Hepatocyte (in vitro differentiated cells): ENCODE results near the gene SGCA.

Source experiments
- CTCF ChIP-seq: fragments of 200-600 bp; sonication (generic); IDR thresholded peaks from 2 replicates; pipeline ENCODE4 v1.5.1; 2016; ENCODE audit warnings: antibody characterized with exemption, mild to moderate bottlenecking; ENCODE audit not compliant: poor library complexity
- EZH2phosphoT487 ChIP-seq: fragments of 200-600 bp; sonication (generic); IDR thresholded peaks from one replicate; pipeline ENCODE4 v1.6.1; 2018; ENCODE audit warnings: antibody characterized with exemption, mild to moderate bottlenecking, low read depth, moderate library complexity; ENCODE audit not compliant: unreplicated experiment, severe bottlenecking

DNA sequence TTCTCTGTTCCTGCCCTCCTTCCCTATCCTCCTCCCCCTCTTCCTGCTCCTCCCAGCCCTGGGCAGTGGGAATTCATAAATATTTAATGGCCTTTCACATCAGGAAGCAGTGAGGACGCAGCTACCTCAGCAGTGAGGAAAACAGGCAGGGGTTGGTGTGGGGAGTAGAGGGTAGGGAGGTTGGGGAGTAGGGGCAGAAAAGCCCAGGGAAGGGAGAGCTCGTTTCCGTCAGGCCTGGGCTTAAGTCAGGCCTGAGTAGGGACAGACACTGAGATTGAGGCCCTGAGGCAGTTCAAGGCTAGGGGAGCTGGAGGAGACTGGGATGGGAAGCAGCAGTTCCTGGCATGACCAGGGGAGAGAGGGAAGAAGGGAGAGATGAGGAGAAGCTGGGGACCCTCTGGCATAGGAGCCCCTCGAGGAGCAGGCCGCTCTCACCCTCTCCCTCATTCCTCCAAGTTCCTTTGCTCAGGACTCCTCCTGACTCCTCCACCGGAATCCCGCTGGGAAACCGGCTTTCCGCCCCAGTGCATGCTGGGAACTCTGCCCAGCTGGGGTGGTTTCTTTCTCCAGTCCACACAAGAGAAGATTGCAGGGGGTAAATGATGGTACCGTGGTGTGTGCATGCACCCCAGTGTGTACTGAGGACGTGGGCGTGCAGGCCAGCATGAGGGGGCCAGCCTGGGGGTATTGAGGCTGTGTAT lies 42.0 kb upstream of the SGCA start:
- TF ChIP-seq CTCF (no peak), EZH2phosphoT487 (no peak)
